Stomach smooth muscle (tissue), 2 donors: ENCODE measurements around the gene LRMDA.

Source experiments
- H3K27ac ChIP-seq: one replicate; pipeline ENCODE4 v1.7.0; 2013; ENCODE audit warnings: mild to moderate bottlenecking, low read length, inconsistent platforms
- H3K27me3 ChIP-seq, 2 donors: one replicate each; pipeline ENCODE4 v1.7.0; 2013; ENCODE audit warnings: low read length in 2 of 2; ENCODE audit not compliant: insufficient read depth in 2 of 2, control insufficient read depth in 1 of 2
- H3K36me3 ChIP-seq, 2 donors: one replicate each; pipeline ENCODE4 v1.7.0; 2013; ENCODE audit warnings: low read length in 2 of 2; ENCODE audit not compliant: control insufficient read depth in 2 of 2, insufficient read depth in 2 of 2
- H3K4me1 ChIP-seq: one replicate; pipeline ENCODE4 v1.7.0; 2013; ENCODE audit warnings: low read length; ENCODE audit not compliant: control insufficient read depth, insufficient read depth
- H3K4me3 ChIP-seq, 2 donors: one replicate each; pipeline ENCODE4 v1.7.0; 2013; ENCODE audit warnings: low read length in 2 of 2
- H3K9ac ChIP-seq, 2 donors: one replicate each; pipeline ENCODE4 v1.7.0; 2013; ENCODE audit warnings: low read length in 2 of 2, mild to moderate bottlenecking in 1 of 2
- H3K9me3 ChIP-seq, 2 donors: one replicate each; pipeline ENCODE4 v1.7.0; 2013; ENCODE audit warnings: low read length in 2 of 2; ENCODE audit not compliant: control insufficient read depth in 2 of 2
- donor health status: healthy.
- donor health status: Pancreatic carcinoma.

The LRMDA gene

DNA sequence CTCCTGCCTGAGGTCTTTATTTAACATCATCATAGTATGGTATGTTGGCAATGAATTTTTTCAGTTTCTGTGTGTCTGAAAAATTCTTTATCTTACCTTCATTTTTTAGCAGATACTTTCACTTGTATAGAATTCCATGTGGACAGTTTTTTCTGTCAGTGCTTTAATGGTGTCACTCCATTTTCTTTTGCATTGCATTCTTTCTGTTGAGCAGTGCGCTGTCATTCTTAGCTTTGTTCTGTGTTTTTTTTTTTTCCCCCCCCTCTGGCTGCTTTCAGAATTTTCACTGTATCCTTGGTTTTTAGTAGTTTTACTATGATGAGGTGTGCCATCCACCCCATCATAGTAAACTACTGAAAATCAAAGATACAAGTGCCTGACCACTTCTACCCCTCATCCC, 120.7 kb downstream of the LRMDA start:
- H3K9ac ChIP-seq: no peak overlapping the region
- no peaks in the 10 kb centered on the region for H3K4me1 ChIP-seq
- no peaks in the 10 kb centered on the region for H3K36me3 ChIP-seq
- H3K9me3 ChIP-seq: peaks cover 0 to 1% of the 10 kb centered on the region in 2 donors
- no peak overlapping the region for H3K27ac ChIP-seq
- H3K4me3 ChIP-seq: no peak overlapping the region
- H3K27me3 ChIP-seq: no peaks in the 10 kb centered on the region

DNA sequence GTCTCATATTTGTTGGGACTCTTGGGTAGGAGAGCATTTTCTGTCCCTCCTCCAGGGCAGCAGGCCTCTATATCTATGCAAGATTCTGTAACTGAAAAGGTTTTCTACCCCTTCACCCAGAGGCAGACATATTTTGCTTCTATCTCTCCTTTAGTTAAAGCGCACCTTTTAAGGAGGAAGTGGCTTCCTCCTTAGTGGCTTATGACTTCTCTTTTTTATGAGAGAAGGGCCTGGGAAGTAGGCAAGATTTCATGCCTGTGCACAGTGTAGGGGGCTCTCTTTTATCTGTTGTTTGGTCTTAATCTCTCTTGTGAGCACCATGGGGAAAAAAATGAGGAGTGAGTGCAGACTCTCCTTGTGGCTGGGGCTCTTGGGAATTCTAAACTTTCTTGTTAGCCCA, 122.1 kb downstream of the LRMDA start:
- Histone ChIP-seq H3K4me1 (no peaks in the 10 kb centered on the region), H3K27ac (no peak overlapping the region), H3K9me3 (peaks cover 0 to 5% of the 10 kb centered on the region in 2 donors), H3K27me3 (no peaks in the 10 kb centered on the region), H3K36me3 (no peaks in the 10 kb centered on the region), H3K4me3 (no peak overlapping the region), H3K9ac (no peak overlapping the region)

DNA sequence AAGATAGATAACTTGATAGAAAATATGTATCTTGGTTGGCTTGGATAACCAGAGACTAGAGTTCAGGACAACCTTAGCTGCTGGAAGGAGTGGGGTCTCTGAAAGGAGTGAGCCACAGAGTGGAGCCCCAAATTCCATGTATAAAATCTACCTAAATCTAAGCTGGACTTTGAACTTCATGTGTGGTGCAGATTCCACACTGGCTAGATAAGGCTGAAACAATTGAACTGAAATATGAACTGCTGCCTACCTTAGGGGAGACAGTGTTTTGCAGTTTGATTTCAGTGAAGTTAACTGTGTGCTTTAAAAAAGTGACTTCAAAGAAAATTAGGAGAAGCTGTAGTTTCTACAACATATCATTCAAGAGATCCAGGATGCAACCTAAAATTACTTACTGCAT, 123.9 kb downstream of the LRMDA start:
- Histone ChIP-seq H3K4me3 (no peak overlapping the region), H3K27ac (no peak overlapping the region), H3K9ac (no peak overlapping the region), H3K9me3 (peaks cover 0 to 5% of the 10 kb centered on the region in 2 donors), H3K4me1 (no peaks in the 10 kb centered on the region), H3K36me3 (no peaks in the 10 kb centered on the region), H3K27me3 (no peaks in the 10 kb centered on the region)

DNA sequence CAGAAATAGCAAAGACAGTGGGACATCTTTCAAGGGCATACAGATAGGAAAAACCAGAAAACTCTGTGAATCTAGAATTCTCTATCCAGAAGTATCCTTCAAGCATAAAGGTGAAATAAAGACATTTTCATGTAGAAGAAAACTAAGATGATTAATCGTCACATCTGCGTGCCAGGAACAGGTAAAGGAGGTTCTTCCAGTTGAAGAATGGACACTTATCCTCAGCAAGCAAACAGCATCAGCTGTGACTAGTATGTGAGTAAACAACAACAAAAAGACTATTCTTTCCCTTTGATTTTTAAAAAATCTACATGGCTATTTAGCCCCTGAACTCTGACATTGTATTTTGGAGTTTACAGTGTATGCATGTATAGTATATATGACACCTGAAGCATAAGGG, 124.9 kb downstream of the LRMDA start:
- peaks cover 0 to 5% of the 10 kb centered on the region in 2 donors for H3K9me3 ChIP-seq
- no peaks in the 10 kb centered on the region for H3K4me1 ChIP-seq
- H3K27me3 ChIP-seq: no peaks in the 10 kb centered on the region
- no peak overlapping the region for H3K9ac ChIP-seq
- H3K36me3 ChIP-seq: no peaks in the 10 kb centered on the region
- H3K27ac ChIP-seq: no peak overlapping the region
- no peak overlapping the region for H3K4me3 ChIP-seq

DNA sequence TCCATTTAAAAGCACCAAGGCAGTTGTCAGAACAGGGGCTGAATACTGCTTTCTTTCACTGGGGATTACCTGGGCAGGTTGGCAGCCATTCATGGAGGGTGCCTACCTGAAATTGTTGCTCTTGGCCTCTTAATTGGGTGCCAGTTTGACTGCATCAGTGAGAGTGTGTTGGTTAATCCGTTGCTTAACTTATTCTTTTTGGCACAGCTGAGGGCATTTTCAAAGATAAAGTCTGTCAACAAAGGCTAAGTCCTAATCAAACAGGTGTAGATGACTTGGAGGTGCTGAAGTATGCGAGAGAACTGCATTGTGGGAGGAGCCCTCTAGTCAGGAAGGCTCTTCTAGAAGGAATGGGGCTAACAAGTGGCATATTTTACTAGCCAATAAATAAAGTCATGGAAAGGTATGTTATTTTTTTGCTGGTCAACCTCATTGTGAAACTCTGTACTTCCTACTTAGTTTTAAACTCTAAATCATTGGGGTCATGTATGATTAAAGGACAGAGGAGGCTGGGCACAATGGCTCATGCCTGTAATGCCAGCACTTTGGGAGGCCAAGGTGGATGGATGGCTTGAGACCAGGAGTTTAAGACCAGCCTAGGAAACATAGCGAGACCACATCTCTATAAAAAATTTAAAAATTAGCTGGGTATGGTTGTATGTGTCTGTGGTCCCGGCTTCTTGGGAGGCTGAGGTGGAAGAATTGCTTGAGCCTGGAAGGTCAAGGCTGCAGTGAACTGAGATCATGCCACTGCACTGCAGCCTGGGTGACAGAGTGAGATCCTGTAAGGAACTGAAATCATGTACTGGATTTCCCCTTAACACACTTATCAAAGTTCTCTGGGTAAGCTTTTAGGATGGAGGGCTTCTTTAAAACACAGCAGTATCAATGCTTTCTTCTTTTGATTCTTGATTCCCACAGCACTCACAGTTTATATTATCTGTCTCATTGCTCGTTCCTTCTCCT, 134.1 kb downstream of the LRMDA start:
- Histone ChIP-seq H3K36me3 (no peaks in the 10 kb centered on the region), H3K27ac (no peak overlapping the region), H3K9me3 (peaks cover 0 to 2% of the 10 kb centered on the region in 2 donors), H3K4me3 (no peak overlapping the region), H3K9ac (no peak overlapping the region), H3K27me3 (no peaks in the 10 kb centered on the region), H3K4me1 (no peaks in the 10 kb centered on the region)

DNA sequence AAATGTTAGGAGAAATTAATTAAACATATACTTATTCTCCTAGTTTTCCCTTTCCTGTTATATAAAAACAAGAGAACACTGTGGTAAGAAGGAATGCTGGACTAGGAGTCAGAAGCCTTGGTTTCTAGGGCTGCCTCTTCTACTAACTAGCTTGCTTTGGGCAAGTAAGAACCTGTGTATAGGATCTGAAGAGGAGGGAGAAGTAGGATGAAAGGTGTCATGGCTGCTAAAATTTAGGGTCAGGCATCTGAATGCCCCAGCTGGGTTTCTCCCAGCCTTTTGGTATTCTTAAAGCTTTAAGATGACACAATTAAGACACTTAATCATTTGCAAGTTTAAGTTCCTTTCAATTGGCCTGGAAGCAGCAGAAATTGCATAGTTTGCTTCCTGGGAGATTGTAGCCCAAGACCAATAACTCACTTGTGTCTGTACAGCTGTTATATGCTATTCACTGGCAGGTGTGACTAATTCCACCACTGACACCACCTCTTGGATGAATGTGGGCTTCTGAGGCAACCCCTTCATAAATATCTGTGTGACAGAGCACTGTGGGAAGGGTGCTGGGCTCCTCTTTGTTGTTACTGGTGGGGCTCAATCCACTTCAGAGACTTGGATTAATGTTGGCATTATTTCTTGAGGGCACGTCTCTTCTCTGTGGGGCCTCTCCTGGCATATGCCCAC, 137.2 kb downstream of the LRMDA start:
- no peaks in the 10 kb centered on the region for H3K4me1 ChIP-seq

DNA sequence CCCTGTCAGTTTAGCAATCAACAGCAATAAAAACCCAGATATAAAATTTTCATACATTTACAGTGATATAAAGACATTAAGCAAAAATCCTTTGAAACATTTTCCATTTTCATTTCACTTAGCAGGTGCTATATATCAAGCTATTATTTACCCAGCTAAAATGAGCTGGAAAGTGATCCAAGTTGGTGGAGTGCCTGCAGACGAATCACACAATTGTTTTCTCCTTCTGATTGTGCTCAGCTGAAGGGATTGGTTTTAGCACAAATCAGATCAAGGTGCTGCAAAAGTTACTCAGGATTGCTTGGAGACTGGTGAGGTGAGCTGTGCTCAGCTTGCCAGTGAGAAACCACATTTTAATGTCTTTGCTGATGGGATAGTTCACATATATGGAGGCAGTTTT, 138.1 kb downstream of the LRMDA start:
- no peaks in the 10 kb centered on the region for H3K27me3 ChIP-seq
- no peak overlapping the region for H3K27ac ChIP-seq
- H3K9ac ChIP-seq: no peak overlapping the region
- H3K4me3 ChIP-seq: no peak overlapping the region
- H3K9me3 ChIP-seq: peaks cover 9 to 10% of the 10 kb centered on the region in 2 donors
- H3K4me1 ChIP-seq: no peaks in the 10 kb centered on the region
- no peaks in the 10 kb centered on the region for H3K36me3 ChIP-seq

More for the DNA sequence above, 137.2 kb downstream of the LRMDA start:
- Histone ChIP-seq H3K27me3 (no peaks in the 10 kb centered on the region), H3K4me3 (no peak overlapping the region), H3K9me3 (peaks cover 10 to 11% of the 10 kb centered on the region in 2 donors), H3K36me3 (no peaks in the 10 kb centered on the region), H3K9ac (no peak overlapping the region), H3K27ac (no peak overlapping the region)

DNA sequence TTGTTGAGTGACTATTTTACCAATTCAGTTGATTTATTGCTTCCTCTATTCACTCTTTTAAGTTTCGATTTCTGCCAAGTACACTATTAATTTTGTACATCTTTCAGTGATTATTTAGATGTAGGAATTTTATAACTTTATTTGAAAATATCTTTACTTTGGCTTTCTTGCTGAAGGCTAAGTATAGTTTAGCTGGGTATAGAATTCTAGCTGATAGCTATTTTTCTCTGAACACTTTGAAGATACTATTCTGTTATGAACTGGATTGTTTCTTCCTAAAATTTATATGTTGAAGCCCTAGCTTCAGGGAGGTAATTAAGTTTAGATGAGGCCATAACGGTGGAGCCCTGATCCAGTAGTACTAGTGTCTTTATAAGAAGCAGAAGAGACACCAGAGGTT, 141.1 kb downstream of the LRMDA start:
- H3K4me3 ChIP-seq: no peak overlapping the region
- no peaks in the 10 kb centered on the region for H3K4me1 ChIP-seq
- peaks cover 8 to 10% of the 10 kb centered on the region in 2 donors for H3K9me3 ChIP-seq
- no peak overlapping the region for H3K27ac ChIP-seq
- no peak overlapping the region for H3K9ac ChIP-seq
- H3K27me3 ChIP-seq: no peaks in the 10 kb centered on the region
- no peaks in the 10 kb centered on the region for H3K36me3 ChIP-seq

DNA sequence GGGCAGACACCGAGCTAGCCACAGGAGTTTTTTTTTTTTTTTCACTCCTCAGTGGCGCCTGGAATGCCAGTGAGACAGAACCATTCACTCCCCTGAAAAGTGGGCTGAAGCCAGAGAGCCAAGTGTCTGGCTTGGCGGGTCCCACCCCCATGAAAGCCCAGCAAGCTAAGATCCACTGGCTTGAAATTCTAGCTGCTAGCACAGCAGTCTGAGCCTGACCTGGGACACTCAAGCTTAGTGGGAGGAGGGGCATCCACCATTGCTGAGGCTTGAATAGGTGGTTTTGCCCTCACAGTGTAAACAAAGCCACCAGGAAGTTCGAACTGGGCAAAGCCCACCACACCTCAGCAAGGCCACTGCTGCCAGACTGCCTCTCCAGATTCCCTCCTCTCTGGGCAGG, 144.5 kb downstream of the LRMDA start:
- Histone ChIP-seq H3K27me3 (no peaks in the 10 kb centered on the region), H3K9me3 (peaks cover 8 to 10% of the 10 kb centered on the region in 2 donors), H3K4me1 (no peaks in the 10 kb centered on the region), H3K27ac (no peak overlapping the region), H3K9ac (no peak overlapping the region), H3K36me3 (no peaks in the 10 kb centered on the region), H3K4me3 (no peak overlapping the region)

DNA sequence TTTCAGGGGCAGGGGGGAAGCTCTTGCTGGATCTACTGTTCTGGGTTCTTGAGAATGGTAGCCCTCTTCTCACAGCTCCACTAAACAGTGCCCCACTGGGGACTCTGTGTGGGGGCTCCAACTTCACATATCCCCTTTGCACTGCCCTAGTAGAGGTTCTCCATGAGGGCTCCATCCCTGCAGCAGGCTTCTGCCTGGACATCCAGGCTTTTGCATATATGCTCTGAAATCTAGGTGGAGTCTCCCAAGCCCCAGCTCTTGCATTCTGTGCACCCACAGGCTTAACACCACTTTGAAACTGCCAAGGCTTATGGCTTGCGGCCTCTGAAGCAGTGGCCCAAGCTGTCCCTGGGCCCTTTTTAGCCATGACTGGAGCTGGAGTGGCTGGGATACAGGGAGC, 150.7 kb downstream of the LRMDA start:
- peaks cover 0 to 15% of the 10 kb centered on the region in 2 donors for H3K9me3 ChIP-seq
- no peaks in the 10 kb centered on the region for H3K36me3 ChIP-seq
- H3K4me3 ChIP-seq: no peak overlapping the region

DNA sequence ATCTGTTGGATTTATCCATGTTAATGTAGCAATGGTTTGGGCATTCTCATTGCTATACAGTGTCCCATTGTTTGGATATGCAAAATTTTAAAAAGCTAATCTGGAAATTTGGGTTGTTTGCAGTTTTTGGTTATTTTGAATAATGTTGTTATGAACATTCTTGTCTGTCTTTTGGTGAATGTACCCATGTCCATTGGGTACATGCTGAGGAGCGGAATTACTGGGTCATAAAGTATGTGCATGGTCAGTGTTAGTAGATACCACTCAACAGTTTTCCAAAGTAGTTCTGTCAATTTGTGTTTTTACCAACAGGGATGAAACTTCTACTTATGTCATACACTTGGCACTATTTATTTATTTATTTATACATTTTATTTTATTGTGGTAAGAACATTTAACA, 153.9 kb downstream of the LRMDA start:
- peaks cover 0 to 15% of the 10 kb centered on the region in 2 donors for H3K9me3 ChIP-seq
- no peak overlapping the region for H3K9ac ChIP-seq
- H3K27ac ChIP-seq: no peak overlapping the region
- no peaks in the 10 kb centered on the region for H3K27me3 ChIP-seq
- no peaks in the 10 kb centered on the region for H3K4me1 ChIP-seq
- H3K4me3 ChIP-seq: no peak overlapping the region
- no peaks in the 10 kb centered on the region for H3K36me3 ChIP-seq

More for the DNA sequence above, 150.7 kb downstream of the LRMDA start:
- Histone ChIP-seq H3K27ac (no peak overlapping the region), H3K9ac (no peak overlapping the region), H3K4me1 (no peaks in the 10 kb centered on the region), H3K27me3 (no peaks in the 10 kb centered on the region)
